Liver (tissue), 3 donors: ENCODE measurements around the gene CFAP157.

ENCODE experiments used
- CTCF ChIP-seq: fragments of 150-350 bp; IDR thresholded peaks from 2 replicates; pipeline ENCODE4 v1.5.1; 2017; ENCODE audit warnings: improper control_type of control experiment, low read depth, low read length; ENCODE audit not compliant: missing input control
- FOXA1 ChIP-seq: IDR thresholded peaks from 2 replicates; pipeline ENCODE4 v1.6.1; 2016; ENCODE audit warnings: antibody characterized with exemption
- JUND ChIP-seq, 2 donors: IDR thresholded peaks; 2 replicates each; pipeline ENCODE4 v1.6.1; 2016; ENCODE audit warnings: antibody characterized with exemption in 2 of 2
- MAX ChIP-seq: IDR thresholded peaks from 2 replicates; pipeline ENCODE4 v1.6.1; 2016; ENCODE audit warnings: antibody characterized with exemption
- REST ChIP-seq: IDR thresholded peaks from 2 replicates; pipeline ENCODE4 v1.6.1; 2016; ENCODE audit warnings: antibody characterized with exemption, mild to moderate bottlenecking
- SP1 ChIP-seq: IDR thresholded peaks from 2 replicates; pipeline ENCODE4 v1.6.1; 2018; ENCODE audit warnings: antibody characterized with exemption, mild to moderate bottlenecking
- ZBTB33 ChIP-seq: IDR thresholded peaks from 2 replicates; pipeline ENCODE4 v1.6.1; 2016; ENCODE audit warnings: antibody characterized with exemption
- donor health status: healthy.
- donor health status: healthy.

GRCh38 chr9:127761061-127761460 lies 54.3 kb downstream of the CFAP157 start:
- TF ChIP-seq CTCF: no peak
- TF ChIP-seq REST: no peak
- no peak for TF ChIP-seq ZBTB33
- no peak for TF ChIP-seq FOXA1
- TF ChIP-seq JUND (IDR thresholded peaks at IDR 0.05): no peak
- TF ChIP-seq MAX: no peak
- no peak for TF ChIP-seq SP1
